Neutrophil (primary cell): Measurements from ENCODE around the gene DNAH17.

ENCODE experiments used
- H3K27ac ChIP-seq: fragments of 200-600 bp; sonication (generic); 2 replicates; pipeline ENCODE4 v1.5.1; 2016; ENCODE audit warnings: mild to moderate bottlenecking, moderate library complexity
- H3K27me3 ChIP-seq: fragments of 200-600 bp; sonication (generic); 2 replicates; pipeline ENCODE4 v1.6.0; 2016; ENCODE audit warnings: mild to moderate bottlenecking
- H3K36me3 ChIP-seq: fragments of 200-600 bp; sonication (generic); 2 replicates; pipeline ENCODE4 v1.5.1; 2017
- H3K4me1 ChIP-seq, 2 experiments: fragments of 200-600 bp in 1 of 2; sonication (generic) in 1 of 2; 1 replicate in 1 of 2; 2 replicates in 1 of 2; pipeline versions ENCODE4 v1.5.1 to v1.6.1; 2013 to 2016; ENCODE audit warnings: low read depth in 1 of 2, low read length in 1 of 2, mild to moderate bottlenecking in 1 of 2, moderate library complexity in 1 of 2; ENCODE audit not compliant: control insufficient read depth in 1 of 2, insufficient read depth in 1 of 2
- H3K4me3 ChIP-seq, 2 experiments: fragments of 200-600 bp in 1 of 2; sonication (generic) in 1 of 2; 1 replicate in 1 of 2; 2 replicates in 1 of 2; pipeline ENCODE4 v1.5.1; 2013 to 2016; ENCODE audit warnings: low read depth in 1 of 2, low read length in 1 of 2, mild to moderate bottlenecking in 1 of 2, moderate library complexity in 1 of 2
- H3K9me3 ChIP-seq: fragments of 200-600 bp; sonication (generic); 2 replicates; pipeline ENCODE4 v1.5.1; 2016
- CTCF ChIP-seq: fragments of 200-600 bp; sonication (generic); IDR thresholded peaks from 2 replicates; pipeline ENCODE4 v1.5.1; 2016; ENCODE audit warnings: antibody characterized with exemption

The DNAH17 gene

GRCh38 chr17:78621720-78622490 is 44.7 kb upstream of the DNAH17 start:
- no peak for TF ChIP-seq CTCF
- Histone ChIP-seq H3K27ac (no peak overlapping the region), H3K4me1 (no peaks in the 10 kb centered on the region), H3K9me3 (no peaks in the 10 kb centered on the region), H3K36me3 (no peaks in the 10 kb centered on the region), H3K27me3 (no peaks in the 10 kb centered on the region), H3K4me3 (no peak overlapping the region)

GRCh38 chr17:78620099-78620498 is 42.9 kb upstream of the DNAH17 start:
- TF ChIP-seq CTCF: no peak
- H3K9me3 ChIP-seq: no peaks in the 10 kb centered on the region

GRCh38 chr17:78619334-78619733 is 42.1 kb upstream of the DNAH17 start:
- H3K27ac ChIP-seq: no peak overlapping the region
- no peak overlapping the region for H3K4me3 ChIP-seq
- no peaks in the 10 kb centered on the region for H3K36me3 ChIP-seq
- TF ChIP-seq CTCF: no peak
- no peaks in the 10 kb centered on the region for H3K27me3 ChIP-seq
- H3K9me3 ChIP-seq: no peaks in the 10 kb centered on the region
- no peaks in the 10 kb centered on the region for H3K4me1 ChIP-seq

More at GRCh38 chr17:78620099-78620498, 42.9 kb upstream of the DNAH17 start:
- Histone ChIP-seq H3K27ac (no peak overlapping the region), H3K27me3 (no peaks in the 10 kb centered on the region), H3K4me1 (no peaks in the 10 kb centered on the region), H3K36me3 (no peaks in the 10 kb centered on the region), H3K4me3 (no peak overlapping the region)

DNA sequence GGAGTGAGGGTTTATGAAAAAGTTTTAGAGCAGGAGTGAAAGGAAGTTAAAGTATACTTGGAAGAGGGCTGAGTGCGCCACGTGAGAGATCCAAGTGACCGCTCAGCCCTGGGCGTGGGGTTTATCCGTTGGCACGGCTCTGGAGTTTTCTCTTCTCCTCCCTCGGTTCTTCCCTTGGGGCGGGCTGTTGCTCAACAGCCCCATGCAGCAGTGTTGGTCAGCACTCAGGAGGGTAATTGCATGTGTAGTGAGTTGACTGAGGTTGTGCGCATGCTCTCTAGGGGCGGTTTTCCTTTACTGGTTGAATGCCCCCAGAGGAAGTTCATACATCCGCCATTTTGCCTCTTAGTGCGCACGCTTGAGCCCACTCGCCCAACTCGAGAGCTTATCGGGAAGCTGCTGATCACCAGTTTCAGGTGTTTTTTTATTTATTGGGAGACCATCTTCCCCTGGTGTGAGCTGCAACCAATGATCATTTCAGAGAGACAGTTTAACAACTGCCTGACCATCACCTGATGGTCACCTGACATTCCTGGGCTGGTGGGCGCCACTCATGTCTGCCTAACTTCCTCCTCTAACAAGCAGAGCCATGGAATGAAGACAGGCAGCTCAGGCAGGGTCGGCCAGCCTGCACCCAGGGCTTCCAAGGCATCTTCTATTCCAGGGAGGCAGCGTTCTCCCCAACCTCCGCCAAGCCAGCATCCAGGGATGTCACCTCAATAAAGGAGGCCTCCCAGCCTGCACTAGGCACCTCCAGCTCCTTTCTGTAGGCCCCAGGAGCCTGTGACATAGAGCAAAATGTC is 41.3 kb upstream of the DNAH17 start:
- H3K9me3 ChIP-seq: no peaks in the 10 kb centered on the region
- TF ChIP-seq CTCF: no peak
- no peaks in the 10 kb centered on the region for H3K36me3 ChIP-seq
- no peaks in the 10 kb centered on the region for H3K27me3 ChIP-seq
- no peak overlapping the region for H3K4me3 ChIP-seq
- H3K4me1 ChIP-seq: peaks cover 3 to 4% of the 10 kb centered on the region in 2 experiments
- no peak overlapping the region for H3K27ac ChIP-seq

DNA sequence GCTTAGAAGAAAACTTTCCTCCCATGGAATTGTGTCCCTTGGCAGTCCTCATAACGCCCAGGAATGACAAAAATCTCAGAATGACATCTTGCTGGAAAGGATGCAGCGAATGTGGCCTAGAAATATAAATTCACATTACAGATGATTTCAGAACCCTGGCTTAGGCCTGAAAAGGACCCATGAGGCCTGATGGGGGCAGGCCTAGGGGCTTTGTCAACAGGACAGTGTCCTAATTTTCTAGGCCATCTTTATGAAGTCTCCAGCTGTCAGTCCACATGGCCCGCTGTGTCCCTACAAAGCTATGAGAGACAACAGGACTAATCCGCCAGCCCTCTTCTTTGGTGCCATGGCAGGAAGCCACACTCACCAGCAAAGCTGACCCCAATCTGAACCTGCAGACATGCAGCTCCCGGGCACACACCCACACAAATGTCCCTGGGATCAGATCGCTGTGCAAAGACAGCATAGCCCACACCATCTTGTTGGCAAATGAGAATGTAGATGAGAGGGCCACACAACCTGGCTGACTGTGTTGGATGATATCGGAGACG is 40.4 kb upstream of the DNAH17 start:
- Histone ChIP-seq H3K36me3 (no peaks in the 10 kb centered on the region), H3K4me1 (peaks cover 7 to 8% of the 10 kb centered on the region in 2 experiments), H3K27me3 (no peaks in the 10 kb centered on the region), H3K4me3 (no peak overlapping the region), H3K27ac (no peak overlapping the region), H3K9me3 (no peaks in the 10 kb centered on the region)
- TF ChIP-seq CTCF: no peak
